Measurements from ENCODE around the gene ZNF222. TPM values are rescaled to one million over a fixed set of nuclear protein-coding genes. Genes with fewer than 3 reads are reported as not detected.

Gene ZNF222
- total and polyA plus RNA-seq, 2 of the 8 experiments (the other 6 are each of a cell fraction or from before 2014, with no cell fraction given): 1.7 to 3.4 TPM

DNA sequence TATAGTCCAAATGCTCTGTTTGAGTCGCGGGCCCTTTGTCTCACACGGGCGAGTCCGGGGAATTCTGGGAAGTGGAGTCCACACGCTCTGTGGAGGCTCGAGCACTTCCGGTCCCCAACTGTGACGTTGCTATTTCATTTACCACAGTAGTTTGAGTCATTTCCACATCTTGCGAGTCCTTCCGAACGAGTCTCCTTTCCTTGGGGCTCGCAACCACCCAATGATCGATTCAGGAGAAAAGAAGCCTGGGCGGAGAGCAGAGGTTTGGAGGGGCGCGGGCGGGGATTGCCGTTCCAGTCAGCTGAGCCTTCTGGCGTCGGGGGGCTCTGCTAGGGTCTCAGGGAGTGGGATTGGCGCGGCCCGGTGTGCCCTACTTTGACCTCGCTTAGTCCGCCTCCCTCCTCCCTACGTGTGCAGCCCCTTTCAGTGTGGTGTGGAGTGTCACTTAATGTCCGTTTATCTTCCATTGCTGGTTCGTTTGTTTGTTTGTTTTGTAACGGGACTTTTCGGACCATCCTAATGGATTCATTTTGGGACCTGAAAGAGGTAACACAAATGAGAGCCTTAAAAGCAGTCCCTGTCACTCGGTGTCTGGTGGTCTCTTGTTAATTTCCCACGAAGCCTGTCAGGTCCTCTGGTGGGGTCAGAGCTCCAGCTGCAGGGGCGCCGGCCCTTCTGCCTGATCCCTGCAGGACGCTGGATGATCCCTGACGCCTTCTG is at the start of gene ZNF222 (continued):
- TF ChIP-seq, protein P1, sequence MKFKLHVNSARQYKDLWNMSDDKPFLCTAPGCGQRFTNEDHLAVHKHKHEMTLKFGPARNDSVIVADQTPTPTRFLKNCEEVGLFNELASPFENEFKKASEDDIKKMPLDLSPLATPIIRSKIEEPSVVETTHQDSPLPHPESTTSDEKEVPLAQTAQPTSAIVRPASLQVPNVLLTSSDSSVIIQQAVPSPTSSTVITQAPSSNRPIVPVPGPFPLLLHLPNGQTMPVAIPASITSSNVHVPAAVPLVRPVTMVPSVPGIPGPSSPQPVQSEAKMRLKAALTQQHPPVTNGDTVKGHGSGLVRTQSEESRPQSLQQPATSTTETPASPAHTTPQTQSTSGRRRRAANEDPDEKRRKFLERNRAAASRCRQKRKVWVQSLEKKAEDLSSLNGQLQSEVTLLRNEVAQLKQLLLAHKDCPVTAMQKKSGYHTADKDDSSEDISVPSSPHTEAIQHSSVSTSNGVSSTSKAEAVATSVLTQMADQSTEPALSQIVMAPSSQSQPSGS (IDR thresholded peaks at IDR 0.05; ENCODE audit: low read length): no peak
- TF ChIP-seq GTF2F1 (IDR thresholded peaks at IDR 0.05; ENCODE audit: borderline replicate concordance, low read depth, low read length) (no peak), SUZ12 (IDR thresholded peaks at IDR 0.05; ENCODE audit: low read length) (no peak), RXRA (IDR thresholded peaks at IDR 0.05; ENCODE audit: insufficient read depth, low read depth, low read length) (no peak)

All from H1 (cell line).